GM21381 (cell line): ENCODE measurements around the gene PRAC1.

Experiments
- ATAC-seq: cut with Tn5 transposase; IDR thresholded peaks from one replicate; pipeline ENCODE4 v1.9.1; 2021; ENCODE audit warnings: mild to moderate bottlenecking, moderate library complexity; ENCODE audit not compliant: unreplicated experiment

Gene PRAC1

DNA sequence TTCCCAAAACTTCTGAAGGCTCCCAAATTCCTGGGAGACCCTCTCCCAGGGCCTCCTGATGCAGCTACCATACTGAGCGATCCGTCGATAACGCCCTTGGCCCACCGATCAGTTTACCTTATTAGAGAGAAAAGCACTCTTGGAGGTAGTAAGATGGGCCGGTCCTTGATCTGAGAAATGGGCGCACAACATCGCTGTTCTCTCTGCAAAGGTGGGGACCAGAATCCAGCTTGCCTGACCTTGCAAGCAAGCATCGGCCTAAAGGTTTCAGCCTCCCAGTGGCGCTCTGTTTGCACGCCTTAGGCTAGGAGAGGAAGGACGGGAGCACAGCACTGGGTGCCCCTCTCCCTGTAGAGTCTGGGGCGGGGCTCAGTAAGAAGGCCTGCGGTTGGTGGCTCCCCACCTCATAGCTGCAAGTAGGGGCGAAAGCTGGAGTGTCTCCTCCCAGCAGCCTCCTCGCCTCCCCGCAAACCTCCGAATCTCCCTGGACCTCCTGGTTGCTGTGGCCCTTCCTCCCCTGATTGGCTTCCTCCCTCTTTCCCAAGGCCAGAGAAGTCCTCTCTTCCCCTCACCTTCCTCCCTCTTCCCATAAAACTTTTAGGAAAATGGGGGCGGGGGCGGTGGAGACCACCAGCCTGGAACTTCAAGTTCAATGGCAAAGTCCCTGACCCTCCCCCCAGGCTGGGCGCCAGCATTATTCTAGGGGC, at the start of gene PRAC1:
Gene PRAC1 (minus strand): TSS at position 318 of the 707 bp plus-strand sequence. CDS start 126 bp downstream, at position 192.
- no peak for ATAC-seq

DNA sequence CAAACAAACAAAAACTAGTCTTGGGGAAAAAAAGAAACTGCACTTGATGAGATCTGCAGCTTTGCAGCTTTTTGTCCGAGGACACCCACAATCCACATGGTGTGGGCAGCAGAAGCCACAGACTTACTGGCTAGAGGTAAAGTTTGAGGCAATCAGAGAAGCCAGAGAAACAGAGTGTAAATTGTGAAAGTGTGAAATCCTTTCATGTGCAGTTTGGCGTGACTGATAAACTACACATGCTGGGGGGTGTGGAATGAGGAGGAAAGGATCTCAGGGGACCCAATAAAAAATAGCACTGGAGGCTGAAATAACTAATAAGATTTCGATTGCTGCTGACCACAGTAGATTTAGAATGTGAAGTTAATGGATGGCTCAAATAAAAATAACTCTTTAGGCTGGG, 48.6 kb upstream of the PRAC1 start:
- no peak for ATAC-seq

DNA sequence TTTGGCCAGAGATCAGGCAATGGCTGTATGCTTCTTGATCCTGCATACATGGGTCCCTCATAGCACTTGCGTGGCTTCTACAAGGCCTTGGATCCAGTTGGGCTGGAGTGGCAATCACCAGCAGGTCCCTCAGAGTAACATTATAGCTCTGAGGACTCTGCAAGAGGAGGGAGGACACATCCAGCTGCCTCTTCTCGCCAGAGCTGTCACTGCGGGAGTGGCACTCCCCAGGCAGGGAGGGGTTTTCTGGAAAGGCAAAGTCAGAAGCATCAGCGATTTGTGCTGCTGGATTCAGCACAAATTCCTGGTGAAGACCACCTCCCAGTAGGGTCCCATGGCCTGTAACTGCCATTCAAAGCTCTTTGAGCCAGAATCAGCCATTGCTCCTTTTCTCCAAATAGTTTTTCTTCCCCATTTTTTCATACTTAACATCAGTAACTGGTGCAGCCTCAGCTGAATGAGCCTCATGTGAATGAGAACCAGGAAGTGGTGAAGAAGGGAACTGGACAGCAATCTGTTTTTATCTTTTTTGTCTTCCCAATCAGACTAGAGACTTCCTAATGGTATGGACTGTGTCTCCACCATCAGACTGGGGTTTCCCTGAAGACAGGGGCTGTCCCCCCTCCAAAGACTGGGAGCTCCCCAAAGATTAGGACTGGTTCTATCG, 46.8 kb upstream of the PRAC1 start:
- ATAC-seq: no peak

DNA sequence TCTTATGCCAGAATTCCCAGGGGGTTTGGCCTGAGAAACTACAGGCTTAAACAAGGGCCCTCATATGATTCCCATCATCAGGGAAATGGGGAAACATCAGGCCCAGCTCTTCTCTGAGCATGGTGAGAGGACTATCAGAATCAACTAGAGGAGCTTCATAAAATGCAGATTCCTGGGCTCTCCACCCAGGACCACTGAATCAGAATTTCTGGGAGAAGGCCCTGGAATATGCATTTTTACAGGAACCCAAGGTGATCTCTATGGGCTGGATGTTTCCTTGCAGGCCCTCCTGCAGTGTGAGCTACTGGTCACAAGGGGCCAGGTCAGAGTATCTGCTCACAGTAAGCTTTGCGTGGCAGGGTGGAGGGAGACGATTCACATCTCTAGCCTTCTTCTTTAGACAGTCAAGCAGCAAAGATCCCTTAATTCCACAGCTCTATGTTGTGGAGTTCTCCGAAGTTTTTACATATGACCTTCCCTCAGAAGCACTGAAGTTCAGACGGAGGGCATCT, 45.0 kb upstream of the PRAC1 start:
- ATAC-seq: no peak

DNA sequence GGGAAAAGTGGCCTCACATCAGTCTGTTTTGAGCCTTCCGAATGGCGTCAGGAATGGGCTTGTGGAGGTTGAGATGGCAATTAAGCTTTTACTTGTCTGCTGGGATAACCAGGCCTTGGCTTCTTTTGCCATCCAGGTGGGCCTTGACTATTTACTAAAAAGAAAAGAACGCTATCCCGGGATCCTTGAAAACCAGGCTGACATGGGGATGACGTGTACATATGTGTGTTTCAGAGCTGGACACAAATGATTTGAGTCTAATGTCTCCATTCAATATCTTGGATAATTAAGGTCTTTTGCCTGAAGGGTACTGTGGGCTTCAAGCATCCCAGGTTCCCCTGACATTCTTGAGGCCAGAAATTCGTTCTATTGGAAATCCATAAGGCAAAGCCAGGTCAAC, 38.8 kb upstream of the PRAC1 start:
- no peak for ATAC-seq

DNA sequence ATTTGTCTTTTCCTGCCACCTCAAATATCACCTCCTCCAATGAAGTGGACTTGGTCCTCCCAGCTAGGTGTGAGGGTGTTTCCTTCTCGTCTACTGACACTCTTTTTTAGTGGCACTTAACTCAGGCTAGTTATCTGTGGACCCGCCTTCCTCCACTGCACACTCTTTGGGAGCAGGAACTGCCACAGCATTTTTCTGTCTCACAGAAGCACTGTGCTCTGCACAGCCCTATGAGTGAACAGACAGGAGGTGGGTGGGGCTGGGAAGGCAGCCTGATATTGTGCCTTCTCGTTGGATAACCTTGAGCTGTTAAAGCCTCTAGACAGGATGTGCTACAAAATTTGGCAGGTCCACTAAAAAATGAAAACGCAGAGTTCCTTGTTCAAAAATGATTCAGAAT, 38.1 kb upstream of the PRAC1 start:
- no peak for ATAC-seq

DNA sequence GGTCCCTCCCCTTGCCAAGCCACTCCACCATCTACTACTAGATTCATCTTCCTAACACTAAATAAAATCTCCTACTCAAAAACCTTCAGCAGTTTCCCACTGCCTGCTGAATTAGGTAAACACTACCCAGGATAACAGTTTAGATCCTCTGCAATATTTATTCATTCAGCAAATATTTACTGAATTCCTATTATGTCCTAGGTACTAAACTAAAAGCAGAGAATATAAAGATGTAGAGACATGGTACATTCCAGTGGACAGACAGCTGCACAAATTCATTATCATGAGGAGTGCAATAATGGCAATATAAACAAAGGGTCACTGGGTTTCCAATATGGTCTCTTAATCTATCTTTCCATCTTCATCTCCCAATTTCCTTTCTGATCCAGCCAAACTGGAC, 37.0 kb upstream of the PRAC1 start:
- ATAC-seq: no peak

DNA sequence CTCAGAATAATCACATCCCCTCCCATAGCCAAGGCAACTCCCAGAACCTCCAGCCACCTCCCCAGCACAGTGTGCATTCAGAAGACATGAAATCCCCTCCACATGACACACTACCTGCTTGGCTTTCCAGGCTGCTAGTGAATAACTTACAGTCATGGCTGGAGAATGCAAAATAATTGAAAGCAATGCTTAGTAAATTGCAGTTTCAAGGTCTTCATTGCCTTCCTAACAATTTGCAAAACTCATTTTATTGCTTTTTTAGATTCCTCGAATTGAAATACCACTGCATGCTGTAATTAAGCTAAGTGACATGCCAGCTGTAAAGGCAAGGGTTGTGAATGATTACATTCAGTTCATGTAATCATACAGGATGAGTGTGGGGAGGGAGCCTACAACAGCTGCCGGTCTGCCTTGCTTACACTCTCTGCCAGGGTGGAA, 35.2 kb upstream of the PRAC1 start:
- ATAC-seq: no peak

DNA sequence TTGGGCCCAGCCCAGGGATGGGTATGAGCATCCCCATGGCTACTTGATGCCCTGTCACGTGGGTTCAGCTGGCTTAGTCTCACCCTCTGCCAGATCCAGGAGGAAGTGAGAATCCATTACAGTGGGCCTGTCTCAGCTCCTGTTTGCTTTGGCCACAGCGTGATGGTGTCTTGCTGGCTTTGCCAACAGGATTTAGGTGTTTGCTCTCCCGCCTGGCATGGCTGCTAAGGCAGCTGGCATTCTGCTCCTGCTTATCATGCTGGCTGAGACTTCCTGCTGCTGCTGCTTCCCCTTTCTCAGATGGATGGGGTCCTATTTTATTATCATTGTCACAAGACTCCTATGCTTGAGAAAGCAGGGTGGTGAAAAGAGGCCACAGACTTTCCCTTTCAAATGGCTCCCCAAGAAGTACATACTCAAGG, 34.5 kb upstream of the PRAC1 start:
- ATAC-seq: no peak

DNA sequence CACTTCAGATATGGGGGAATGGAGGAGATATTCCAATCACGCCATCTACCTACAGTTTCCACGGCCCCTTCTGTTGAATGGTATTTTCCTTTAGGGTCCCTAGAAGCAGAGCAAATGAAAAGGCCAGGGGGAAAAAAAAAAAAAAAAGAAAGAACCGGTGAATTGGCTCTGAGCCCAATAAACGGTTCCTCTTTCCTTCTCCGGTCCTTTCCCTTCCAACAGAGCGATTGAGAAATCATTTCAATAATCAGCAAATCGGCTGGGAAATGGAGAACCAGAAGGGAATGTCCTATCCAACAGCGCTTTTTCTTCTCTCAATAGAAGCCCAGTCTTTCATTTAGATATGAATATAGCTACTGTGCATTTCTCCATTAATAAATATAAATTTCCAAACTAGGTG, 33.0 kb upstream of the PRAC1 start:
- no peak for ATAC-seq

DNA sequence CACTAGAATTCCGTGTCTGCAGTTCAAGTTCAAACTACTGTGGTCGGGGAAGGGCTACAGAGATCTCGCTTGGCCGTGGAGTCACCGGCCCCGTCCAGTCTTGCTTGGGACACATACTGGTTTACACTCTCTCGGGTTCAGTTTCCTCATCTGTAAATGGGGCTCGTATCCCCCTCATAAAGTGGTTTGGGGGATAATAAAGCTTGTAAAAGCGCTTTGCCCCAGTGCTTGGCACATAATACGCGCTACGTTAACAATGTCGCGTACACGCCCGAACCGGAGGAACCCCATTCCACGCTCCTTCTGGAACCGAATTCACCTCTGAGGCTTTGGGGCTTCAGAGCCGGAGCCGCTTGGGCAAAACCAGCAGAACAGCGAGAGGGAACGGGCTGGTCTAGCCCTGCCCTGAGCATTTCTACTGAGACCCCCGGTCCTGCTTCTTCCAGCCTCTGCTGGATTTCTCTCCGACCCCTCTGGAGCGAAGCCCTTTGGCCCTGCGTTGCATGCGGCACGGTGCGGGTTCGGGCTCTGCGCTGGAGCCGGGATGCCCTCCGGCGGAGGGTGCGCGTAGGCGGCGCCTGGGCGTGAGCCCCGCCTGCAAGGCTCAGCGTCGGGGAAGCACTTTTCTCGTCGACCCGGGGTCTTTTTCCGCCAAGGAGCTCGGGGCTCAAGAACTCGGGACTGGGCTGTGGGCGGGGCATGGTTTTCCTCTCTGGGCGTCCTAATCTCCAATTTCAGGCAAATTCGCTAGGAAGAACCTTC, 32.4 kb upstream of the PRAC1 start:
- no peak for ATAC-seq

DNA sequence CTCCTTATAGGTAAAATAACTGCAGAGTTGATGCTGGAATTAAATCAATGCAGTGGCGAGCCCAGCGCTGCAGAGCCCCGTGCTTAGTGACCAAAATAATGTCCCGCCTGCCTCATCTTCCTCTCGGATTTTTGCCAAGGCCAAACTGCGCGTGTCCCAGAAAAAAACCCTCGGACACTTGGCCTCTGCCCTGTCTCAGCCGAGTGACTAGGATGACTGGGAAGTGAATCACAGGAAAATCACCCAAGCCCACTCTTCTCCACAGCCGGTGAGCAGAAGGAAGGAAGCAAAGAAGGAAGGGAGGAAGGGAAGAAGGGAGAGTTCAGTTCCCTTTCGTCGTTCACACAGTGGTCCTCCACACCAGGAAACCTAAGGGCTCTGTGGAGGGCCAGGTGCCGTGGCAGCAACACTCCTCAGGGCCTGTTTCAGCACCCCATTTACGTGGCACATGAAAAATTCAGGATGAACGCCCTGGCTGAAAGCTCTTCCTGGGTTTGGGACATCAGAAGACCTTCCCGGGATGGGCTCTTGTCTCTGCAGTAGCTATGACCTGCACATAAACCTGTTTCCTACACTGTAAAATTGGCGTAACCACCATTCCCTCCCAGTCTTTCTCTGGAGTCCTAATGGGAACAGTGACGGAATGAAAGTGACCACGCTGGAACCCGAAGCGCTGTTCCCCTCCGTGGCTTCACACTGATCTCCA, 31.6 kb upstream of the PRAC1 start:
- ATAC-seq: no peak

DNA sequence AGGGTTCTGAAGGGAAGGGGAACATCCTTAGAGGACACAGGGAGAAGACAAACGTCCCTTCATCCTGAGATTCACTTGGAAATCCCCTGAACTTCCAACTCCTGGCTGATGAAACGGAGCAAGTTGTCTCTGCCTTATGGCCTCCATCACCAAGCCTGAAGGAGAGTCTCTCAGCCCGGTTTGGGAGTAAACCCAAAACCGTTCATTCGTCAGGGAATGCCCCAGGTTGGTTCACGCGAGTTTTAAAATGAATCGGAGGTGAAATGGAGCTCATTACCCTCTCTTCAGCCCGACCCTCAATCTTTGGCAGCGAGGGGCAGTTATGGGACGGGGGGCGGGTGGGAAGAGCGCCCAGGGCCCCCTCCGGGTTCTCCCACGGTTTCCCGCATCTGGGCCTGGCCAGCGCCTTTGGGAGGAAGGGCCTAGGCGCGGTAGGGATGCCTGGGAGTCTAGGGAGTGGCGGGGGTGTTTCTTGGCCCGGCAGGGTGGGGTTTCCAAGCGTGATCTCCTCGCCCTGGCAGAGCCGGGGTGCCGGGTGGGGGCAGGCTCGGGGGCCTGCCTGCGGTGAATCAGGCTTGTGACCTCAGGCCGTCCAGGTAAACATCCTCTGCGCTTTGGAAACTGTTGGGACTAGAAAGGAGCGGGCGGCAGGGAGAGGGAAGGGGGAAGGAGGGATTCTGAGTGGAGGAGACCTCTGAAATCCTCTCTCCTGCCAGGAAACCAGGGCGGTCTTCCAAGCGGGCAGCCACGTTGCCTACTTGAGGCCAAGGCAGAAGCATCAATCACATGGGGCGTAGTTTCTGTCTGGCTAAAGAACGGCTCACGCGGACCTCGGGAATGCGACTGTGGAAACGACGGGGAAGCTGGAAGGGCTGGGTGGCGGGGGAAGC, 30.3 kb upstream of the PRAC1 start:
- no peak for ATAC-seq

DNA sequence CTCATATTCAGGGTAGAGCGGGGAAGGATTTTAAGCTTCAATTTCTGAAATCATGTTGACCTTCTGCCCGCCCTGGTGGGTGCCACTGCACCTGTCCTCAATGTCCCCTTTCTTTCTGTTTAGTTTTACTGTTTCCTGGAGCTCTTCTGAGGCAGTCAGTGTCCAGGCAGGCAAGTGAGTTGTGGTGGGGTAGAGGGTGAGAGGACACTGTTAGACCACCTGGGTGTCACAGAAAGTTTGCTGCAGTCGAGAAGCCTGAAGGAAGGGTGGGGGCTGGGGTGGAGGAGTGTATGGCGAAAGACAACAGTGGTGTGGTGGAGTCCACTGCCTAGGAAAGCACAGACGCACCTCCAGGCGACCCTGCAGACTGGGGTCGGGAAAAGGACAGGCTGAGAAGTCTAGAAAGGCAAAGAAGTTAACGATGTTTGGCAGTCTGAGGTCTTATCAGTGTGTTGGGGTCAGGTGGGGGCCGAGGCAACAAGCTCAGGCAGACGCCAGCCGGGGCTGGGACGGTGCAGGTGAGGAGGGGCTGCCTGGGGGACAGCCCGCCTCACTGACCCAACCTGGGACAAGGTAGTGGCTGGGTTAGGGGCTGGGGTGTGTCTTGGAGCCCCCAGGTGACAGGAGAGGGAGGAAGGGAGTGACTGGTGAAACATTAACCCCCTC, 29.5 kb upstream of the PRAC1 start:
- ATAC-seq: no peak

DNA sequence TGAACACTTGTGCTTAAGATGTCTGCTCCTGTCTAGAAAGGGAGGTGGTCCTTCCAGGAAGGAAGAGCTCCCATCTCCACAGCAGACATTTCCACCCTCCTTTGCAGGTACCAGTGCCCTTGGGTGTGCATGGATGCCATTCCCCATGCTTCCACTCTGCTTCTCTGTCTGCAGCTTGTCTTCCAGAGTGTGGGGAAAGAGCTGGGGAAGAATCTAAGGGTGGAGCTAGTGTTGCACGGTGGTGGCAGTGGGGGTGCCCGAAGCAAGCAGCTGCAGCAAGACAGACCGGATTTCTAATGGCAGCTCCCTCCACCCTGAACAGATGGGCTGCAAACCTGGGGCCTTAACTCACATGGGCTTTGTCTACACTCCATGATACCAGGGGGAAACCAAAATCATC, 28.9 kb upstream of the PRAC1 start:
- no peak for ATAC-seq

DNA sequence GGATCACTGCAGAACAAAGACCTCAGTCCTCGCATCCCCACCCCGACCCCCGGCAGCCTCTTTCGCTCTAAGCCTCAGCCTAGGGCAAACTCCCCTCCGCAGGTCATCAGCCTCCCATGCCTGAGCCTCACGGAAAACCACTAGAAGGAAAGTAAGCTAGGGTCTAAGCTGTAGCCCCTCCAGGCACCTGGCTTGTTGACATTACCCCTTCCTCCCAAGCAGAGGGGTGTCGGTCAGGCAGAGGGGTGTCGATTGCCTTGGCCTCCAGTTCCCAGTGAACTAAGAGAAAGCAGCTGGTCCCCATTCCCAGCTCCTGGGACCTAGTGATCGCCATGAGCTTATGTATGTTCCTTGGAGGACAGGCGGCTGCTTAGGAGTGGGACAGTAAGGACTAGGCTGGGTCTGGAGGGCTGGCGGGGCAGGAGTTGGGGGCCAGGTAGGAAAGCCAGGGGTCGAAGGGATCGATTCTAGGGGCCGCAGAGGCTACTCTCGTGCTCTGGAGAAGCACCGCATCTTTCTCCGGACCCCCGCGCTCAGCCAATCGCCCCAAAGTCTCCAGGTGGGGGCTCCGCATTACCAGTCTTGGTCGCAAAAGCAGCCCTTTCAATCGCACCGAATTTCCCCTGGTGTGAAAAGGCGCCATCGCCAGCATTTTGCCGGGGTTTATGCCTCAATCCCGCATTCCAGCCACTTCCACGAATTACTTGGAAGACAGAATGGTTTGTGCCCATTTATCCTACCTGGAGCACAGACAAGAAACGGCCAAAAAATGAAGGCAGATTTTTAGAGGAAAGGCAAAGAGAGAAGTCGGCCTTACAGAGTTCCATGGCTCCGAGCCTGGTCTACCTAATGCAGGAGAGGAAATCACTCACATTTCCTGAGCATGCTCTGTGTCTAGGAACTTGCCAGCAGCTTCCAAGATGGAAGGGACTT, 27.6 kb upstream of the PRAC1 start:
- ATAC-seq: no peak

DNA sequence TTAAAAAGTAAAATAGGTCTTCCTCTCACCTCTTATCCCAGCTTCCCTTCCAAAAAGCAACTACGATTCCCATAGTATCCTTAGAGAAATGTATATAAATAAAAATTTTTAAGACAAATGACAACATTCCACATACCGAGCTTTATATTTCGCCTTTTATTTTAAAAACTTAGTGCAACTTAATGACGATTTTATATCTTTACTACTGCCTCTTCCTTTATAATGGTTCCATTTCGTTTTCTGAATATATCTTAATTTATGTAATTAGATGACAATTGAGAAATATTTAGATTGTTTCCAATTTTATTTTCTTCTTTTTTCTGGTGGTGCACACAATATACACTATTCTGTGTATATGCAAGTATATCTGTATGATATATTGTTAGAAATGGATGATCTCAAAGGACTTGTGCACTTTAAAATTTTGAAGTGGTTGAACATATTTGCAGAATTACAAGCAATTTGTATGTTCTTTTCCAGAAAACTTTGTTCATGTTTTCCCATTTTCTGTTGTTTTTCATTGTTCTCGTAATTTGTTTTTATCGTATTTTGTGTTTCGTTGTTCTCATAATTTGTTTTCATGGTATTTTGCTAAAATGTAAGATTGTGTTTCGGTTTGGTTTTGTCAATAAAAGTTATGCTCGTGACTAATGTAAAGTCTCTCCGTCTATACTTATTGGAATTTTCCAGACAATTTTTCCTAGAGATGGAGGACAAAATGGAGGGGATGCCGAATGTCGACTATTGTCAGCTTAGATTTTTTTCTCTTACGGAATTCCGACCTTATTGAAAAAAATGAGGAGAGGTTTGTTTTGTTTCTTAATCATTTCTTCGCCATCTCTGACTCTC, 26.6 kb upstream of the PRAC1 start:
- no peak for ATAC-seq
